GM12872 (cell line): Measurements from ENCODE around the gene GNAO1.

Experiments
- CTCF ChIP-seq: IDR thresholded peaks from 3 replicates; pipeline ENCODE4 v1.5.1; 2011; ENCODE audit warnings: low read depth, mild to moderate bottlenecking, low read length, moderate library complexity; ENCODE audit not compliant: insufficient read depth

Gene GNAO1

GRCh38 chr16:56298948-56299596, 107.8 kb downstream of the GNAO1 start:
- no peak for TF ChIP-seq CTCF

- no peak for TF ChIP-seq CTCF
Observed at GRCh38 chr16:56300242-56300623, 108.9 kb downstream of the GNAO1 start.

- no peak for TF ChIP-seq CTCF
Observed at GRCh38 chr16:56300891-56301850, 109.9 kb downstream of the GNAO1 start.

- no peak for TF ChIP-seq CTCF
Observed at GRCh38 chr16:56302506-56302905, 111.2 kb downstream of the GNAO1 start.

- TF ChIP-seq CTCF, result no peak
Observed at GRCh38 chr16:56303066-56303715, 111.9 kb downstream of the GNAO1 start.

GRCh38 chr16:56303880-56304279, 112.6 kb downstream of the GNAO1 start:
- TF ChIP-seq CTCF, result no peak

- no peak for TF ChIP-seq CTCF
Observed at GRCh38 chr16:56305956-56306565, 114.8 kb downstream of the GNAO1 start.
